GM12864 (cell line): Measurements from ENCODE around the gene STIM1.

Experiments
- DNase-seq: peaks from one replicate; pipeline ENCODE4 v3.0.0-alpha.2; 2011; ENCODE audit warnings: low read depth
- H3K4me3 ChIP-seq: 2 replicates; pipeline ENCODE4 v1.5.1; 2011; ENCODE audit warnings: mild to moderate bottlenecking, low read depth, low read length, control low read depth
- TF ChIP-seq, protein P1 (sequence below): IDR thresholded peaks from 2 replicates; pipeline ENCODE4 v1.5.1; 2011; ENCODE audit warnings: low read depth, mild to moderate bottlenecking, moderate library complexity, low read length, control low read depth, inconsistent platforms; ENCODE audit errors: missing control alignments

The STIM1 gene

DNA sequence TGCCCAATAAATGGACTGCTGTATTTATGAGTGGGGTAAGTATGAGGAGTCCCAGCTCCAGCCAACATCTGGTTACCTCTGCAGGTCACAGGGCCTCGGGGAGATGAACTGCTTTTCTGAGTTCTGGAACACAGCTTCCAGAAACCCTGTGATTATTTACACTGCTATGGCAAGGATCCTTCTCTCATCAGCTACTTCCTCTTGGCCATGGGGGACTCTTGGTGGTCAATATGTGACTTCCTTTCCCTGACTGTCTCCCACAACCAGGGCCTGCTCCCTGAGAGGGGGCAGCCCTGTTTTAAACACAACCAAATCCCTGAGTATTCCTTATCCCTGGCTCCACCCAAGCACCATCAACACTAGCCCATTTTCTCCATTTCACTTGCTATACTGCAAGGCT is 24.7 kb upstream of the STIM1 start:
- TF ChIP-seq, protein P1, sequence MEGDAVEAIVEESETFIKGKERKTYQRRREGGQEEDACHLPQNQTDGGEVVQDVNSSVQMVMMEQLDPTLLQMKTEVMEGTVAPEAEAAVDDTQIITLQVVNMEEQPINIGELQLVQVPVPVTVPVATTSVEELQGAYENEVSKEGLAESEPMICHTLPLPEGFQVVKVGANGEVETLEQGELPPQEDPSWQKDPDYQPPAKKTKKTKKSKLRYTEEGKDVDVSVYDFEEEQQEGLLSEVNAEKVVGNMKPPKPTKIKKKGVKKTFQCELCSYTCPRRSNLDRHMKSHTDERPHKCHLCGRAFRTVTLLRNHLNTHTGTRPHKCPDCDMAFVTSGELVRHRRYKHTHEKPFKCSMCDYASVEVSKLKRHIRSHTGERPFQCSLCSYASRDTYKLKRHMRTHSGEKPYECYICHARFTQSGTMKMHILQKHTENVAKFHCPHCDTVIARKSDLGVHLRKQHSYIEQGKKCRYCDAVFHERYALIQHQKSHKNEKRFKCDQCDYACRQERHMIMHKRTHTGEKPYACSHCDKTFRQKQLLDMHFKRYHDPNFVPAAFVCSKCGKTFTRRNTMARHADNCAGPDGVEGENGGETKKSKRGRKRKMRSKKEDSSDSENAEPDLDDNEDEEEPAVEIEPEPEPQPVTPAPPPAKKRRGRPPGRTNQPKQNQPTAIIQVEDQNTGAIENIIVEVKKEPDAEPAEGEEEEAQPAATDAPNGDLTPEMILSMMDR: no peak
- no peak overlapping the region for H3K4me3 ChIP-seq
- no peak for DNase-seq

DNA sequence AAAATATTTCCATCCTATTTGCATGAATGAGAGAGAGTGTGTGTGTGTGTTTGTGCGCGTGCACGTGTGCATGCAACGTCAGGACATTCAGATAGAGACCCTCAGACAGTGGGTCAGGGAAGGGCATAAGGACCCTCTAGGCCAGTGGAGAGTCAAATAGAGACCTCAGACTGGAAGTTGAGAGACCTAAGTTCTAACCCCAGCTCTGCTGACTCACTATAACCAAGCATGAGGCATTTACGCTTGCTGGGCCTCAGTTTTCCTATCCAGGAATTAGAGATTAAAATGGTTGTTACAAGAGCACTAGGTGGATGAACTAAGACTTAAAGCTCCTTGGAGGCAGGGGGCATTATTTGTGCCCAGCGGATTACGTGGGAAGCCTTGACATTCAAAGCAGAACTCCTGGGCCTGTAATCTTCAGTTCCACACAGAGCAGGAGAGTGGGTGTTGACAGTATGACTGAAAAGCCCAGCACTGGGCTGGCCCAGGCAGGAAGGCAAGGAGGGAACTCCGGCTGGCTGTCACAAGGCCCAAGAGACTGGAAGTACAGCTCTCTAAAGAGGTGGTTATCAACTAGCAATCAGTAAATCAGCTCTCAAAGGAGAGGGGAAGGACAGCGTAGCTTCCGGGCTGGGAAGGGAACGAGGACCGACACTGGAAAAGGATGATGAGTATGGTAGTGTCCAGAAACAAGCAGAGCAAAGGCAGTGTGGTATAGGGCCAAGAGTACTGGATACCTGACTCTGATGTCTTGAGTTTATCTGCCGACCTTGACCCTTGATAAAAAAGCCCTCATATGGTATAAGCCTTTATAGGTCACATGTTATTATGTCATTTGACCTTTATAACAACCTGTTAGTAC is 23.9 kb upstream of the STIM1 start:
- DNase-seq: no peak
- H3K4me3 ChIP-seq: no peak overlapping the region
- TF ChIP-seq, protein P1: no peak

DNA sequence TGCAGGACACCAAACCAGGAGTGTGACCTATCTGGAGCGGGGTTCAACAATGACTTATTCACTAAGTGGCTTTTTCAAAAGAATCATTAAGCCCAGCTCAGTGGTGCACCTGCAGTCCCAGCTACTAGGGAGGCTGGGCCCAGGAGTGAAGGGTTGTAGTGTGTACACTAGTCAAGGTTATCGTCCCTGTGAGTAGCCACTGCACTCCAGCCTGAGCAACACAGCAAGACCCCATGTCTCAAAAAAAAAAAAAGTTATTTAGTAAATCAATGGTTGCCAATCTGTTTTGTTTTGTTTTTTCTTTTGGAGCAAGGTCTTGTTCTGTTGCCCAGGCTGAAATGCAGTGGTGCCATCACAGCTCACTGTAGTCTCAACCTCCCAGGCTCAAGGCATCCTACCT is 22.6 kb upstream of the STIM1 start:
- DNase-seq: no peak
- no peak overlapping the region for H3K4me3 ChIP-seq
- TF ChIP-seq, protein P1: no peak

DNA sequence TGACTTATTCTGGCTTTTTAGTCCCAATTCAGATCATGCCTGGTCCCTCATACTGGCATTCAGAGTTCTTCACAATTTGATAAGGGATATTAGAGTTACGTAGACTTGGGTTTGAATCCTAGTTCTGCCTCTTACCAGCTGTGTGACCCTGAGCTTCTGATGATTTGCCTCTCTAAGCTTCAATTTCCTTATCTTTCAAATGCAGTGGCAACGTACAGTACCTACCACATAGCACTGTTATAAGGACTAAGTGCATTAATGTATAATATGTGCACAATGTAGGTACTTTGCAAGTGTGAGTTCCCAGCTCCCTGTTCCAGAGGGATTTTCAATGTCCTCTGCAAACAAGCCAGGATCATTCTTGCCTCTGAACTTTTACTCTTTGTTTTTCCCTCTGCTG is 22.0 kb upstream of the STIM1 start:
- TF ChIP-seq, protein P1: no peak
- DNase-seq: no peak
- H3K4me3 ChIP-seq: no peak overlapping the region

DNA sequence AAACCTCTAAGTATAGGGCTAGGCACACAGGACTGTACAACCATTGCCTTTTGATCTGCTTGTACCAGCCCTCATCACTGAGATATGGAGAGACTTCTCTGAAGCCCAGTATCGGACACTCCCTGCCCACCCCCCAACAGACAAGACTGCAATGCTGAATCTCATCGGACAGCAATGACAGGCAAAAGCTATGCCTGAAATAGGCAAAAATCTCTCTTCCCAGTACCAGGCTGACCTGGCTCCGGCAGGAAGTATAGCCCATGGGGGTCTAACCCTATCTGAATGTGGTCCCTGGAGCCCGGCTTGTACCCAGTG is 21.2 kb upstream of the STIM1 start:
- DNase-seq: no peak
- H3K4me3 ChIP-seq: no peak overlapping the region
- TF ChIP-seq, protein P1: no peak

DNA sequence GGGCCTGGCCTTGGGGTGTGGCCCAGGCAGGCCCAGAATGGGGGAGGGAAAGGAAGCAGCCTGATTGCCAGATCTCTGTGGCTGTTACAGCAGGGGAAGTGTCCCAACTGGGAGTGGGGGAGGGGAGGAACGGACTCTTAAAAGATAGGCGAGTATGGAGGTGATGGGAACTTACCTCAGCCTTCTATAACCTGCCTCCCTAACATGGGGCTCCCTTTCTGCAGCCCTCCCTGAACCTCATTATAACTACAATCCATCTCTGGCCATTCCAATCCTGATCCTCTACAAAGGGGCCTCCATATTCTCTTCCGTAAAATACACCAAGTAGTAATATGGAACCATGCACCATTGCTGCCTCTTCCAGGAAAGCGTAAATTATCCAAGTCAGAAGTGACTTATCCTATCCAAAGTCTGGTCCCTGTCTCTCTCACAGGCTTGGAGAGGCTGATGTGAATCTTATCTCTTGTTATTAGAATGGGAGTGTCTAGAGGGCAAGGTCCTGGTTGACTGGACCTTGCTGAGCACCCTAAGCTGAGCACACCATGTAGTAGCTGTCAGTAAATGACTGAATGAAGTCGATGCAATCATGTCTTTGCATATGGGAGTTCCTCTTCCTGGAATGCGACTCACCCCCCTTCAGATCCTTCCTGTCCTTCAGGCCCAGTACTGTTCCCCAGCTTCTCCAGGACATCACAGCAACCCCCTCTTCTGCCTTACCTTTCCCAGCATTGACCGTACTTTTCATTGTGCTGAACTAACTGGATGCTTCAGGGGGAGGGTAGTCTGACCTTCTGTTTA is 20.6 kb upstream of the STIM1 start:
- TF ChIP-seq, protein P1: no peak
- H3K4me3 ChIP-seq: no peak overlapping the region
- DNase-seq: no peak
